NCI-H2171 treated with DMSO at 0.1 percent for 48 hours (cell line): ENCODE results near the gene MMEL1.
"Not testable (repeated sequence)": the region's sequence is repeated elsewhere in the genome, so short reads cannot be mapped to it uniquely, and the experiment has no call there.

Source experiments
- DNase-seq: peaks from one replicate; lab custom pipeline; 2025; lab: John Stamatoyannopoulos, UW

Gene MMEL1

GRCh38 chr1:2573250-2573920 is 59.4 kb downstream of the MMEL1 start:
- no peak for DNase-seq

GRCh38 chr1:2571348-2571747 is 61.5 kb downstream of the MMEL1 start:
- no peak for DNase-seq

GRCh38 chr1:2570332-2570731 is 62.5 kb downstream of the MMEL1 start:
- DNase-seq = no peak

- DNase-seq = not testable (repeated sequence)
Measured at GRCh38 chr1:2569703-2570102, 63.1 kb downstream of the MMEL1 start.

GRCh38 chr1:2569060-2569459 is 63.8 kb downstream of the MMEL1 start:
- no peak for DNase-seq

- not testable (repeated sequence) for DNase-seq
Measured at GRCh38 chr1:2568187-2568816, 64.5 kb downstream of the MMEL1 start.

- no peak for DNase-seq
Measured at GRCh38 chr1:2567083-2567679, 65.6 kb downstream of the MMEL1 start.

GRCh38 chr1:2566101-2567045 is 66.4 kb downstream of the MMEL1 start:
- DNase-seq = no peak

GRCh38 chr1:2564815-2565374 is 67.9 kb downstream of the MMEL1 start:
- peak; percentile 74 for DNase-seq

- no peak for DNase-seq
Measured at GRCh38 chr1:2564006-2564814, 68.6 kb downstream of the MMEL1 start.

GRCh38 chr1:2563205-2563604 is 69.6 kb downstream of the MMEL1 start:
- no peak for DNase-seq

GRCh38 chr1:2561898-2562895 is 70.6 kb downstream of the MMEL1 start:
- DNase-seq = no peak

GRCh38 chr1:2561446-2561845 is 71.4 kb downstream of the MMEL1 start:
- DNase-seq = no peak

GRCh38 chr1:2560299-2561073 is 72.3 kb downstream of the MMEL1 start:
- no peak for DNase-seq

GRCh38 chr1:2559509-2560298 is 73.1 kb downstream of the MMEL1 start:
- DNase-seq = no peak

GRCh38 chr1:2558861-2559260 is 74.0 kb downstream of the MMEL1 start:
- no peak for DNase-seq

- DNase-seq = no peak
Measured at GRCh38 chr1:2558420-2558819, 74.4 kb downstream of the MMEL1 start.
